Caco-2 (cell line): Measurements from ENCODE around the gene KCNMB1. TPM values are rescaled to one million over a fixed set of nuclear protein-coding genes. Genes with fewer than 3 reads are reported as not detected.
A peak's percentile ranks its signal among the peaks of the same experiment; 100 is the strongest.

Experiments
- BruUV-seq: library from RNA; stranded (reverse); fragments of 400-500 nt; replicated peaks from 2 replicates; lab custom pipeline; 2021; lab: Mats Ljungman, UMichigan
- CTCF ChIA-PET: fragments of 300-600 bp; sonication (Branson Sonifier 250); formaldehyde crosslinking; loops from one replicate; lab custom pipeline; 2022; ENCODE audit warnings: antibody characterized with exemption; lab: Charles Lee
- POLR2A ChIA-PET: fragments of 300-600 bp; sonication (Branson Sonifier 250); formaldehyde crosslinking; loops from one replicate; lab custom pipeline; 2022; ENCODE audit warnings: antibody characterized with exemption; lab: Charles Lee
- DNase-seq, 2 experiments: peaks; one replicate each; pipeline versions ENCODE4 v3.0.0 to v3.0.0-alpha.2; 2020 to 2022
- H3K27me3 ChIP-seq: replicated peaks from 2 replicates; pipeline ENCODE4 v1.6.0; 2011; ENCODE audit warnings: low read length; ENCODE audit not compliant: control insufficient read depth, insufficient read depth
- H3K36me3 ChIP-seq: 2 replicates; pipeline ENCODE4 v1.5.1; 2011; ENCODE audit warnings: low read length; ENCODE audit not compliant: control insufficient read depth, insufficient read depth
- H3K4me1 ChIP-seq: fragments of 250-450 bp; sonication (Bioruptor Pico); 2 replicates; pipeline ENCODE4 v1.5.1; 2020; ENCODE audit warnings: mild to moderate bottlenecking
- H3K4me3 ChIP-seq: 2 replicates; pipeline ENCODE4 v1.5.1; 2011; ENCODE audit warnings: low read depth, mild to moderate bottlenecking, control low read depth, low read length
- H3K9me3 ChIP-seq: fragments of 250-450 bp; sonication (Bioruptor Pico); 2 replicates; pipeline ENCODE4 v1.5.1; 2020; ENCODE audit warnings: mild to moderate bottlenecking, moderate library complexity
- H3K27ac Mint-ChIP-seq: one replicate; pipeline ENCODE4 v1.8.0; 2022; ENCODE audit warnings: mixed read lengths; ENCODE audit not compliant: unreplicated experiment
- H3K27me3 Mint-ChIP-seq: one replicate; pipeline ENCODE4 v1.8.0; 2022; ENCODE audit warnings: mixed read lengths; ENCODE audit not compliant: insufficient read depth, unreplicated experiment
- H3K36me3 Mint-ChIP-seq: one replicate; pipeline ENCODE4 v1.8.0; 2022; ENCODE audit warnings: mild to moderate bottlenecking, mixed read lengths; ENCODE audit not compliant: insufficient read depth, unreplicated experiment
- H3K4me1 Mint-ChIP-seq: one replicate; pipeline ENCODE4 v1.8.0; 2022; ENCODE audit warnings: low read depth, mixed read lengths; ENCODE audit not compliant: unreplicated experiment
- H3K4me3 Mint-ChIP-seq: one replicate; pipeline ENCODE4 v1.8.0; 2022; ENCODE audit warnings: mild to moderate bottlenecking, moderate library complexity, mixed read lengths; ENCODE audit not compliant: unreplicated experiment
- H3K9me3 Mint-ChIP-seq: one replicate; pipeline ENCODE4 v1.8.0; 2022; ENCODE audit warnings: mixed read lengths; ENCODE audit not compliant: unreplicated experiment
- intact Hi-C: fragments of 100-400 bp; cut with micrococcal nuclease; formaldehyde crosslinking; loops from one replicate; pipeline ENCODE4 v1.10.0; 2022; ENCODE audit not compliant: unreplicated experiment
- total RNA-seq: library from RNA; stranded (reverse); gene quantifications from 2 replicates; pipeline ENCODE4 v1.2.3, GENCODE V29; 2022
- TF ChIP-seq, protein P1 (sequence below), 2 experiments: fragments of 200-600 bp in 1 of 2; IDR thresholded peaks; 1 replicate in 1 of 2; 2 replicates in 1 of 2; pipeline versions ENCODE4 v1.5.1 to v1.8.0; 2011 to 2022; ENCODE audit warnings: antibody characterized with exemption in 1 of 2, control low read depth in 1 of 2, inconsistent platforms in 1 of 2, low read depth in 1 of 2, low read length in 1 of 2, mild to moderate bottlenecking in 1 of 2, moderate library complexity in 1 of 2; ENCODE audit not compliant: insufficient read depth in 1 of 2, severe bottlenecking in 1 of 2, unreplicated experiment in 1 of 2

KCNMB1 gene
- total RNA-seq, 1 experiment from 2014 or later, result not detected

DNA sequence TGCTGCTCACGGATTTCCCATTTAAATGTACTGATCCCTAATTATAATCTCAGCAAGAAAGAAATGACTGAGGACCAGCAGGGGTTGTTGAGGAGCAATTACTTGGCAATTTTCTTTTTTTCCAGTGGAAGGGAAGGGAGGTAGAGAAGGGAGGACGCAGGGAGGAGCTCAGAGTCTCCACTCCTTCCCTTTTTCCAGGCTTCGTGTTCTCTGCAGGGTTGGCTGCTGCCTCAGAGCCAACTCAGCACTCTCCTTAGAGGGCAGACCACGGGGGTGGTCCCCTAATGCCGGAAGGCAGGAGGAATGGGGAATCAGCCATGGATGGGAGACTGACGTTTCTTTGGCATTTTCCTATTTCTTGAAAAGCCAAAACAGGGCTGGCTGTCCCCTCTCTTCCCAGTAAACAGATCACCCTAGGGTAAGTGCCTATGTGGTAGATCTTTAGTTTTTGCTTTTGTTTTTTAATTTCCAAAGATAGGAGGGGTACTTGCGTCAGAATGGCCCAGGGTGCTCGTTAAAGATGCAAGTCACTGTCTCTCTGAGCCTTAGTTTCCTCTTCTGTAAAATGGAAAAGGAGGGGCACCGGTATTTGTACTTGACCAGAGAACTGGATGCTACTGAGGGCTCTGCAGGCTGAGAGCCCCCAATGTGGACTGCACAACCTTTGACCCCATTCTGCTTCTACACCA lies 52.0 kb downstream of the KCNMB1 start:
- Histone ChIP-seq H3K9me3 (no peaks in the 10 kb centered on the region; the same call in 1 of the 2 replicates), H3K4me3 (no peak overlapping the region), H3K27me3 (no peaks in the 10 kb centered on the region; the same call in 1 of the 2 replicates), H3K4me1 (no peaks in the 10 kb centered on the region), H3K36me3 (no peaks in the 10 kb centered on the region)
- ChIA-PET CTCF (no interaction called here), POLR2A (no interaction called here)
- H3K4me1 Mint-ChIP-seq, result no peaks in the 10 kb centered on the region
- no peak overlapping the region for H3K4me3 Mint-ChIP-seq
- BruUV-seq, result no TSS peak
- no peak overlapping the region for H3K27ac Mint-ChIP-seq
- H3K36me3 Mint-ChIP-seq, result no peaks in the 10 kb centered on the region
- TF ChIP-seq, protein P1, sequence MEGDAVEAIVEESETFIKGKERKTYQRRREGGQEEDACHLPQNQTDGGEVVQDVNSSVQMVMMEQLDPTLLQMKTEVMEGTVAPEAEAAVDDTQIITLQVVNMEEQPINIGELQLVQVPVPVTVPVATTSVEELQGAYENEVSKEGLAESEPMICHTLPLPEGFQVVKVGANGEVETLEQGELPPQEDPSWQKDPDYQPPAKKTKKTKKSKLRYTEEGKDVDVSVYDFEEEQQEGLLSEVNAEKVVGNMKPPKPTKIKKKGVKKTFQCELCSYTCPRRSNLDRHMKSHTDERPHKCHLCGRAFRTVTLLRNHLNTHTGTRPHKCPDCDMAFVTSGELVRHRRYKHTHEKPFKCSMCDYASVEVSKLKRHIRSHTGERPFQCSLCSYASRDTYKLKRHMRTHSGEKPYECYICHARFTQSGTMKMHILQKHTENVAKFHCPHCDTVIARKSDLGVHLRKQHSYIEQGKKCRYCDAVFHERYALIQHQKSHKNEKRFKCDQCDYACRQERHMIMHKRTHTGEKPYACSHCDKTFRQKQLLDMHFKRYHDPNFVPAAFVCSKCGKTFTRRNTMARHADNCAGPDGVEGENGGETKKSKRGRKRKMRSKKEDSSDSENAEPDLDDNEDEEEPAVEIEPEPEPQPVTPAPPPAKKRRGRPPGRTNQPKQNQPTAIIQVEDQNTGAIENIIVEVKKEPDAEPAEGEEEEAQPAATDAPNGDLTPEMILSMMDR (IDR thresholded peaks at IDR 0.05; ENCODE audit: insufficient read depth in 1 of 2, low read depth in 1 of 2, low read length in 1 of 2, severe bottlenecking in 1 of 2, unreplicated experiment in 1 of 2), result no peak
- H3K9me3 Mint-ChIP-seq, result no peaks in the 10 kb centered on the region
- H3K27me3 Mint-ChIP-seq, result peaks cover 13% of the 10 kb centered on the region
- intact Hi-C loops, result no loop called here
- peak in 1 of 2 experiments; percentile 9 for DNase-seq

DNA sequence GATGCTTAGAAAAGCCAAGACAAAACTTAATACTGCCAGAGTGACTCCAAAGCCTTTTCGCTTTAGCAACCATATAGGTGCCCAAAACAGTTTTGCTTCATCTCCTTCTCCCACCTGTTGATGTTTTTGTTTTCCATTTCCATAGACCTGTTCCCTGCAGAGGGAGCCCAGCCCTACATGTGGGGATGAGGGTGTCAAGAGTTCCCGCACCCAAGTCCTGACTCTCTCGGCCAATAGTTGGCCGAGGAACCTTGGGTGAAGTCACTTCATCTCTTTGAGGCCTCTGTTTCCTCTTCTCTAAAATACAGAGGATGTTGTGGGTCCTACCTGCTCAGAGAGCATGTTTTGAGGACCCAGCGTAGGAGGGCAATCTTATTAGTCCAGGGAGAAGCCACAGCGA lies 53.1 kb downstream of the KCNMB1 start:
- BruUV-seq, result no TSS peak
- no peaks in the 10 kb centered on the region for H3K4me1 ChIP-seq
- Mint-ChIP-seq H3K36me3 (no peaks in the 10 kb centered on the region), H3K4me3 (no peak overlapping the region), H3K27me3 (peaks cover 13% of the 10 kb centered on the region), H3K9me3 (no peaks in the 10 kb centered on the region), H3K27ac (no peak overlapping the region), H3K4me1 (no peaks in the 10 kb centered on the region)
- H3K4me3 ChIP-seq, result no peak overlapping the region
- TF ChIP-seq, protein P1 (IDR thresholded peaks at IDR 0.05; ENCODE audit: insufficient read depth in 1 of 2, low read depth in 1 of 2, low read length in 1 of 2, severe bottlenecking in 1 of 2, unreplicated experiment in 1 of 2), result no peak
- POLR2A ChIA-PET, result no interaction called here
- peak in 1 of 2 experiments; percentile 2 for DNase-seq
- H3K36me3 ChIP-seq, result no peaks in the 10 kb centered on the region
- intact Hi-C loops, result no loop called here
- H3K27me3 ChIP-seq, result no peaks in the 10 kb centered on the region; the same call in 1 of the 2 replicates
- CTCF ChIA-PET, result no interaction called here
- no peaks in the 10 kb centered on the region for H3K9me3 ChIP-seq

DNA sequence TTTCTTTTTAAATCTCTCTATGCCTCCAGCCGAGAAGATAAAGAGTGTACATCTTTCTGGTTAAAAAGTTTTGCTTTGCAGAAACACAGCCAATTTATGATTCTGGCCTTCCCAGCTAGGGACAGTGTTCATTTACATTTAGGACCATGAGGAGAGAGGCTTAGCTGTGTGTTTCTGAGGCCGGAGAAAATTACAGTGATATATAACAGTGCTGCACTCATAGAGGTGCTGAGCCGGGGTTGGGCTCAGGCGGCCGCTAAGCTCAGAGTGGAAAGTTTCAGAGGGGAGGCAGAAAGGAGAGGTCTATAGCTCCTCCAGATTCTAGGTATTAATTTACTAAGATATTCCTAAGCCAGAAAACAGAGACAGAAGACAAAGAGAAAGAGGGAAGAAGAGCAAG lies 54.5 kb downstream of the KCNMB1 start:
- TF ChIP-seq, protein P1 (IDR thresholded peaks at IDR 0.05; ENCODE audit: insufficient read depth in 1 of 2, low read depth in 1 of 2, low read length in 1 of 2, severe bottlenecking in 1 of 2, unreplicated experiment in 1 of 2), result no peak
- H3K27ac Mint-ChIP-seq, result no peak overlapping the region
- no peak overlapping the region for H3K4me3 Mint-ChIP-seq
- no peaks in the 10 kb centered on the region for H3K9me3 Mint-ChIP-seq
- Histone ChIP-seq H3K4me3 (no peak overlapping the region), H3K4me1 (no peaks in the 10 kb centered on the region), H3K36me3 (no peaks in the 10 kb centered on the region), H3K27me3 (no peaks in the 10 kb centered on the region; the same call in 1 of the 2 replicates), H3K9me3 (no peaks in the 10 kb centered on the region)
- peak in 1 of 2 experiments; percentile 3 for DNase-seq
- no peaks in the 10 kb centered on the region for H3K36me3 Mint-ChIP-seq
- ChIA-PET POLR2A (no interaction called here), CTCF (interaction anchor here (0.5 kb wide), 1 partner anchor 35 kb away, joined by 8 read pairs; no protein-coding TSS in a partner anchor)
- peaks cover 13% of the 10 kb centered on the region for H3K27me3 Mint-ChIP-seq
- H3K4me1 Mint-ChIP-seq, result no peaks in the 10 kb centered on the region
- intact Hi-C loops, result no loop called here
- BruUV-seq, result no TSS peak
